ENCODE data around the gene TSR1.

The TSR1 gene

DNA sequence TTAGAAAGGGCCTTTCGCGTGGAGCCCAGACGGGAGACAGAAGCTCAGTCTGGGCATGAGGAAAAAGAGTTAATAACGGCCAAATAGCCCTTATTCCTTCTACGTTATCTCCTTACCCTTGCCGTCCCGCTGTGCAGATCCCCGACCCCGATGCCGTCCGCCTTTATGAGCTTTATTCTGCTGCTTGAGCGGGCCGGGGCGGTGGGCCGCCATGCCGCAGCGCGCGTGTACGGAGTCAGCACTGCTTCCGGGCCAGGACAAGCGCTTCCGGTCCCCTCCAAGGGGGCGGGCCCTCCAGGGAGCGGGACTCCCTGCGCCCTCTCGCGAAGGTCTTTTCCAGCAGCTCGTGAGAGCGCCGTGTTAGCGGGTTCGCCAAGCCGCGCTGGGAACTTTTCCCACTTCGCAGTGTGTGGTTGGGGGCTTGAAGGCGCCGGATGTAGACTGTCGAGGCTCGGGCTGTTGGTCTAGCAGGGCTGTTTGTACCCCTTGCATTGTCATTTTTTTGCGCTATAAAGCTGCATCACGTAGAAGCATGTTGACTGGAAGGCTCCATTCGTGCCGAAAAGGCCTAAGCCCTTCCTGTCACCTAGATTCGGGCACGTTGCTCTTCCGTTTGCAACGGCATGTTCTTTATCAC, at the start of gene TSR1:
TSR1 (minus strand) TSS at position 243 of the 637 bp plus-strand sequence; CDS start at position 213, 30 bp downstream.
- peak; percentile 98 for DNase-seq

DNA sequence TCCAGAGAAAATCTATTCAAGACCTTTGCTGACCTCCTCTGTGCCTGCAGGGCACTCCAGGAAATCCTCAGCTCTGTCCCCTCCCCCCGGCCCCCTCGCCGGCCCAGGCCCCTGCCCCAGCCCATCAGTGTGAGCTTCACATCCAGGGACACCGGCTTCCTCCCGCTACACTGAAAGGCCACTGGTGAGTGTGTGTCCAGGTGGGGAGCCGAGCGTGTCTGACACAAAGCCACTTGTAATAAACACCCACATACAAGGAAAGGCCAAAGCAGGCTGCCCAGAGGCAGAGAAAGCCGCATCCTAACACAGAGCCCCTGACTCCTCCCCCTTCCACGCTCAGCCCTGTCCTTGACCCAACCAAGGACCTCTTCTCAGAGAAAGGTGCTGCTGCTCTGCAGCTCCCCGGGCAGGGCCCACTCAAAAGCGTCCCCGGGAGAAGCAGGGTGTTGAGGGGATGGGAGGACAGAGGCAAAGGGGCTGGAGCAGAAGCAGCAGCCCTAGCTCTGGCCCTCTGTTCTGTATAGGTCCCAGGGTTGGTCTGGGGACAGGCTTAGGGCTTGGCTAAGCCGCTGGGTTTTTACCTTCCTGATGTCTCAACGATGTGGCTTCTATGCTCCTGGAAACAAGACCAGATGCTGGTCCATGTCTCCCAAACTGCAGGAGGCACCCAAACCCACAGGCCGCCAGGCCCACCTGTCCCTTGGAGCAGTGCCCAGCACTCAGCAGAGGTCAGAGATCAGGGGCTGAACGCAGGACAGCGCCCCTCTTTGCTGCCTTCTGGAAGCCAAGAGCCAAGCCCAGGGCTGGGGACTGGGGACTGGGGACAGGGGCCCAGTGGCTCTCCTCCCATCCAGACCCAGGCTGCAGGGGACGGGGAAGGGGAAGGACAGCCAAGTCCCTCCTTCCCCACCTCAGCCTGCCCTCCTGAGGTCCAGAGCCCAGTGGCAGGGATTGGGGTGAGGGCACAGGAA, 49.3 kb upstream of the TSR1 start:
- no peak for DNase-seq

DNA sequence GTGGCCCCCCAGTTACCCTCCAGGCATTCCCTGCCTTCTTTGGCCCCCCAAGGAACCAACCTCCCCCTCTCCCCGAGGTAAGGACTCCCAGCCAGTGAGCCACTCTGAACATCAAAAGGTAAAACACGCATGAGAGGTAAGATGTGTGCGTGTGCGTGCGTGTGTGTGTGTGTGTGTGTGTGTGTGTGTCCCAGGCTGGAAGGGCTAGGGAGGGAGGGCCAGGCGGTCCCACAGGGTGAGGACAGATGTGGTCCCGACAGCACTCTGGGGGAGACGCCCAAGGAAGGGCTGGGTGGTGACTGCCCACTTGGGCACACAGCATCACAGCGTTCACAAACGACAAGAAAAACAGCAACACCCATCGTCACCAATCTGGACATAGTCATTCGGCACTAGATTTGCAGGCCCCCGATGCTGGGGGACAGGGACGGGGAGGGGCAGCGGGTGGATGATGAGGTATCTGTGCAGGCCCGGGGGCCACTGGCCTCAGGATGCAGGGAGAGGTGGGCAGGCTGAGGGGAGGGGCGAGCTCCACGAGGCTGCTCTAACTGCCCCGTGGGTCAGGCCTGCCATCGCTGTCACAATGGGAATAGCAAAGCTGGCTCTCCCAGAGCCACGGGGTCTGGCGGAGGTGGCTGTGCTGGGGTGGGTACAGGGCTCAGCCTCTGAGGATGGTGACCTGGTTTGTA, 48.3 kb upstream of the TSR1 start:
- no peak for DNase-seq

DNA sequence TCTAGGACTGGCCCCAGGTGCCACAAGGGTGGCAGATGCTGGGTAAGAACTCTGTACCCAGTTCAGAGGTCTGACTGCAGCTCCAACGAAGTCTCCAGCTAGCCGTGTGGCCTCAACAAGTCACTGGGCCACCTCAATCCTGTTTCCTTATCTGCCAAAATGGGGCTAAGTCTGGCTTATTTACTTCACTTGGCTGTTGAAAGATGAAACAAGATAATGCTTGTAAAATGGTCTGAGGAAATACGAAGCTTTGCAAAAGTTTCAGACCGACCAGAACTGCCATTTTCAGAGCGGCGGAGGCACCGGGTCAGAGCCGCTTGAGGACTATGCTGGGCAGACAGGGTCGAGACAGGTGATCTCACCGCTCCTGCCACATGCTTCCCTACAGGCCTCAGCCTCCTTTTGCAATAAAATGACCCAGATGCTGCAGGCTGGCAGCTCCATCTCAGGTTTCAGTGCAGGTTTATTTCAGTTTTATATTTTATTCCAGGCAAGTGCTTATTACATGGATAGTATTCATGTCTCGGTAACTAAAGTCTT, 47.4 kb upstream of the TSR1 start:
- no peak for DNase-seq

DNA sequence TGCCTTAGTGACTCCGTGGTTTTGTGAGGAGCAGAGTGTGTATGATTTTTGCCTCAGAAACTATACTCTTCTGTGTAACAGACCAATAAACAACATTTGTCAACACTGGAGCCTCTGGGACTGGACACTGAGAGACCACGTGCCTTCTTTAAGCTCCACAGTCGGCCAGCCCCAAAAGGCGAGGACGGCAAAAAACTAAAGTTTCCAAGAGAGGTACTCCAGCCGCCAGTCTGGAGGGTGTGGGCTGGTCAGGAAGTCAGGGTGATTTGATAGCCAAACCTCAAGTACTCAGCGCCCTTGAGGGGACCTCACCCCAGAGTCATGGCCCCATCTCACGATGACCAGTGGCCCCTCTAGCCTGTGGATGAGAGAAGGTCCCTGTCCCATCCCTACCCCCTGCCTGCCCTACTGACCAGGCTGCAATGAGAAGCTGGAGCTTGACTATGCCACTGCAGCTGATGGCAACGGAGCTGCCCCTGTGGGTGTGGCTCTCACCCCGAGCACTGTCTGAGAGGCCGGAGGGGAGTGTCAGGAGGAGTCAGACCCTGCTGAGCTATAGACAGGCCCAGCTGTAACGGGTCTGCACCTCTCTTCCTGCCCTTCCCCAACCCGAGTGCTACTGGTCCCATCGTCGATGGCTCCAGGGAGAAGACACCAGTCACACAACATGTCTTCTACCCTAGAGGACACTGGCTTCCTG, 44.8 kb upstream of the TSR1 start:
- DNase-seq, result no peak

DNA sequence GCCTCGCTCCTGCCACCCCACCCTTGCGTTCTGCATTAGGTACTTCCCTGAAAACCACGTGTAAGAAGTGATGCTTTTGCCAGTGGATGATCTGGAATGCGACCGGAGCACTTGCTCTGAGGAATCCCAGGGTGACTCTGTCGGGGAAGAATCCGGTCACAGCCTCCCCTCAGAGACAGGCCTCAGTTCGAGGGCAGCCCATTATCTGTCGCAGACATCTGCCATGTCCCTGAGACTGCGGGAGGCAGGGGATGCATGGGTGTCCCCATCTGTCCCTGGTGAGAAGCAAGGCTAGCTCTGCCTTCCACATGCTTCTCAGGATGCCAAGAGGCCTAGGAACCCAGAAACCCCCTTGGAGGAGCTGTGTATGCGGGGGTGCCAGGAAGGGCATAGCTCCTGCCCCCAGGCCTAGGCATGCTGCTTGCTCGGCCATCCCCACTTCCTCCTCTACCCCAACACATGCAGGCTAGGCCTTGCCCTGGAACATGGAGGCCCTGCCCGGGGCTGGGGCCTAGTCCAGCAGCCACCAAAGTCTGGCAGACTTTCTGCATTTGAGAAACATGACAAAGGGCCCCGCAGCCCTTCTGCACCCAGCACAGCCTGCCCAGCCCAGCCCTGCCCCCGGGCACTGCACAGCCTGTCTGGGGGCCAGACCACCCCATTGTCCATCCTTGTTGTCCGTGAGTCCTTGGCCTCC, 44.1 kb upstream of the TSR1 start:
- DNase-seq, result peak; percentile 64

DNA sequence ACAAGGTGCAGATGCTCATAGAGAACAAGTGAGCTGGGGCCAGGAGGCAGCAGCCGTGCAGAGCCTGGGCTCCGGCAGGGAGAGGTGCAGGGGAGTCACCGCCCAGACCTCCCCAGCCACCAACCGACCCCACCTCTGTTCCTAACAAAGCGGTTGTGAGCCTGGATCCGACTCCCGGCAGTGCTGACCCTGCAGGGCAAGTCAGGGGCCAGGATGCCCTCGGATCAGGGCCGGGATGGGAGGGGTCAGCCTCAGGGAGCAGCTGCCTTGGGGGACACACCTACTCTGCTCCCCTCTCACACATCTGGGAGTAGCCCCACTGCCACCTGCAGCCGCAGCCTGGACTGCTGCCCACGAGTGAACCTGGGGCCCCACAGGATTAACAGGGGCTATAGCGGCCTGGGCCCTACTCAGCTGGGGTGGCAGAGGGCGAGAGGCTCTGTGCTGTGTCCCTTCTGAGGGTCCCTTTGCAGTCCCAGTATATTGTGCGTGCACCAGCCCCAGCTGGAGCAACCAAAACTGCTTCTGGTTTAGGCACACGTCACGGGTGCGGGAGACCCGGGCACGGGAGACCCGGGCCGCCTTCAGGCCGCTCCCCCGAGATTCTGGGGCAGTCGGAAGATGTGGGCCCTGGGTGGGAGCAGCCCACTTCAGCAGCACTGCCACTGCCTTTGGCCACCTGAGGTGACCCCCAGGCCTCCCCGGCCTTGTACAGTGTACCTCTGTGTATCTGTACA, 43.4 kb upstream of the TSR1 start:
- no peak for DNase-seq

DNA sequence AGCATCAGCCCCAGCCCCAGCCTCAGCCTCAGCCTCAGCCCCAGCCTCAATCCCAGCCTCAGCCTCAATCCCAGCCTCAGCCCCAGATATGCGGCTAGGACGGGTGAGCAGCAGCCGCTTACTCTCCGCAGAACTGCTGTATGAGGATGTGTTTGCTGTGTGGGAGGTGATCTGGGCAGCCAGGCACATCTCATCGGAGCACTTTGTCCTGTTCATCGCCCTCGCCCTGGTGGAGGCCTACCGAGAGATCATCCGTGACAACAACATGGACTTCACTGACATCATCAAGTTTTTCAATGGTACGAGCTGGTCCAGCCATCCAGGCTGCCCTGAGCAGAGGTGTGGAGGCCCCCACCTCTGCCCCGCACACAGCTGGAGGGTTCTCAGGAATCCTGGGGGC, 42.6 kb upstream of the TSR1 start:
- no peak for DNase-seq

DNA sequence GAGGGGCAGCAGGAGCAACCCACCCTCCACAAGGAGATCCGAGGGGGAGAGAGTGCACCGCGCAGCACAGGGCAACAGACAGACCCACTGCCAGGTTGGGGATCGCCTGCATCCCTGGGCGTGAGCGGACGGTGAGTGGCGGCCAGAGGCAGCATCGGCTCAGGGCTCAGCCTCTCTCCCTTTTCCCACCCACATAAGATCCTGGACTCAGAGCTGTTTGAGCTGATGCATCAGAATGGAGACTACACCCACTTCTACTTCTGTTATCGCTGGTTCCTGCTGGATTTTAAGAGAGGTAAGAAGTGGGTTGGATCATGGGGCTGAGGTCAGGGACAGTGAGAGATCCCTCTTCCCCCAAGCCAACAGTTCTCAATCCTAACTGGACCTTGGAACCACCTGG, 41.4 kb upstream of the TSR1 start:
- no peak for DNase-seq

DNA sequence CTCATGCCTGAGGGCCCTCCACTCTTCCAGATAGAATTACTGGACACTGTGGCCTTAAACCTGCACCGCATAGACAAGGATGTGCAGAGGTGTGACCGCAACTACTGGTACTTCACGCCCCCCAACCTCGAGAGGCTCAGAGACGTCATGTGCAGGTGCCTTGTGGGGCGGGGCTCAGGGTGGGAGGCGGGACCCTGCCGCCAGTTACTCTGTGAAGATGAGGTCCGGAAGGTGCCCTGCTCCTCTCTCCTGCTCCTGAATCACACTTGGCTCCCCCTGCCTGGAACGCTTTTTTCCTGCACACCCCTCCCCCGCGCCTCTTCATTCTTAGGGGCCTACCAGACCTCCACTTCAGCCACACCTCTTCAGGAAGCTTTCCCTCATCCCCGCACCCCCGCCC, 39.9 kb upstream of the TSR1 start:
- no peak for DNase-seq

DNA sequence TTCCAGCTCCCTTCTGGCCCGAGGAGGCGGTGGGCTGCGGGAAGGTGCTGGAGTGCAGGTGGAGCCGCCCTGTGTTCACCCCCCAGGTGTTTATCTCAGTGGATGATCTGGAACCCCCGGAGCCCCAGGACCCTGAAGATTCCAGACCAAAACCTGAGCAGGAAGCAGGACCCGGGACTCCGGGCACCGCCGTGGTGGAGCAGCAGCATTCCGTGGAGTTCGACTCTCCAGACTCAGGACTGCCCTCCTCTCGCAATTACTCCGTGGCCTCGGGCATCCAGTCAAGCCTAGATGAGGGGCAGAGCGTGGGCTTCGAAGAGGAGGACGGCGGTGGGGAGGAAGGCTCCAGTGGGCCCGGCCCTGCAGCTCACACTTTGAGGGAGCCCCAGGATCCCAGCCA, 39.1 kb upstream of the TSR1 start:
- DNase-seq, result no peak

DNA sequence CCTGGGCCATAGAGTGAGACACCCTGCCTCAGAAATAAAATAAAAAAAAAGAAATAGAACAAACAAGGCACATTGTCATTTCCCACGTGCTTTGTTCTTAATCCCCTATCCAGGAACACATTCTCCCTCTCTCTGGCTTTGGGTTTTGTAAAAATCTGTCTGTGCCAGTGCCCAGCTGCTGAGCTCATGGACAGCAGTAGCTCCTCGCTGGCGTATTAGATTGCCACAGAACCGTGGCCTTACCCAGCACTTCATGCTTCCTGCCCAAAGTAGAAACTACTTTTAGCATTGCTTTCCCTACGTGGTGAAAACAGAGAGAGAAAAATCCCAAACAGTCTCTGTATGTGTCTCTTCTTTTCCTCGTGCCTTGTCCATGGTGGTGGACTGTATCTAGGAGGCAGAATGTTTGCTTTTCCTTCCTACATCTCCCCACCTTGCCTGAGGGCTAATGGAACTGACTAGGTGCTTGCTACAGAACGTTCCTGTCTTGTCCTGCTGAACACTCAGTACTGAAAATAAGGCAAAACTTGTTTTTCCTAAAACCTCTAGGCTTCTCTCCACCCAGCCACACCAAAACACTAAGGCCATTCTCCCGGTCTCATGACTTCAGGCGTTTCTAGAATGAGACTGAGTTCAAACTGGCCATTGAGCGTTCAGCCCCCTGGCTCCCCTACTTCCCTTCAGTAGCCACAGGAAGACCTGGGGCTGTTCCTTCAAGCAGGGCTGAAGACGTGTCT, 38.5 kb upstream of the TSR1 start:
- DNase-seq, result no peak

DNA sequence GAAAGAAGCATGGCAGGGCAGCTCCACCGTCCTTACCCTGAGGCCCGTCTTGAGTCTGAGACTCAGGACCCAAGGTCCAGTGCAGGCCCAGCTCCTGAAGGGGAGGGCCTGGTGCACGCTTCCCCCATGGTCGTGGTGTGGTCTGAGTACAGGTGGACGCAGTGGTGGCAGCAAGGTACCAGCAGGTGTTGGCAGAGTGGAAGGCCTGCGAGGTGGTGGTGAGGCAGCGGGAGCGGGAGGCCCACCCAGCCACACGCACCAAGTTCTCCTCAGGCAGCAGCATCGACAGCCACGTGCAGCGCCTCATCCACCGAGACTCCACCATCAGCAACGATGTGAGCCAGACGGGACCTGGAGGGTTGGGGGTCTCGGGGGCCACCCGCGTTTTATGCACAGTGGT, 36.9 kb upstream of the TSR1 start:
- DNase-seq, result no peak

DNA sequence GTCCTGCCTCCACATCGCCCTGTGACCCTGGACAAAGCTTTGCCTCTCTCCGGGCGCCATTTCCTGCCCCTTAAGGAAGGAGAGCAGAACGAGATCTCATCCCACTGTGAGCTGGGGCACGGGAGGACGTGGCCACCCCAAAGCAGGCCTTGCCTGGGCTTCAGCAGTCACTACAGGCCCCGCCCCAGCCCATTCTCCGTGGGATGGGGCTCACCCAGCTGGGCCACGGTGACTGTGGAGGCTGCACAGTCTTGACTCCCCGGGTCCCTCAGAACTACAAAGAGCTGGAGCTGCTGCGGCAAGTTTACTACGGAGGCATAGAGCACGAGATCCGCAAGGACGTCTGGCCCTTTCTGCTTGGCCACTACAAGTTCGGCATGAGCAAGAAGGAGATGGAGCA, 36.4 kb upstream of the TSR1 start:
- DNase-seq, result no peak

DNA sequence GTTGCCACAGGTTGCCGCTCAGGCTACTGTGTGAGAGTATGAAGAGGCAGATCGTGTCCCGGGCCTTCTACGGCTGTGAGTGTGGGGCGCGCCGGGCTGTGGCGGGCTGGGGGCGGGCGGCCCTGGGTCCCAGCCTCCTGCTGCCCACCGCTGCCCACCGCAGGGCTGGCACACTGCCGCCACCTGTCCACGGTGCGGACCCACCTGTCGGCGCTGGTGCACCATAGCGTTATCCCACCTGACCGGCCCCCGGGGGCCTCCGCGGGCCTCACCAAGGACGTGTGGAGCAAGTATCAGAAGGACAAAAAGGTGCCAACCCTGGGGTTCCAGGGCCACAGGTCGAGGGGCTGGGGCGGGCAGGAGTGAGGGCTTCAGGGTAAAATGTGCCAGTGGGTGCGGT, 35.9 kb upstream of the TSR1 start:
- no peak for DNase-seq

DNA sequence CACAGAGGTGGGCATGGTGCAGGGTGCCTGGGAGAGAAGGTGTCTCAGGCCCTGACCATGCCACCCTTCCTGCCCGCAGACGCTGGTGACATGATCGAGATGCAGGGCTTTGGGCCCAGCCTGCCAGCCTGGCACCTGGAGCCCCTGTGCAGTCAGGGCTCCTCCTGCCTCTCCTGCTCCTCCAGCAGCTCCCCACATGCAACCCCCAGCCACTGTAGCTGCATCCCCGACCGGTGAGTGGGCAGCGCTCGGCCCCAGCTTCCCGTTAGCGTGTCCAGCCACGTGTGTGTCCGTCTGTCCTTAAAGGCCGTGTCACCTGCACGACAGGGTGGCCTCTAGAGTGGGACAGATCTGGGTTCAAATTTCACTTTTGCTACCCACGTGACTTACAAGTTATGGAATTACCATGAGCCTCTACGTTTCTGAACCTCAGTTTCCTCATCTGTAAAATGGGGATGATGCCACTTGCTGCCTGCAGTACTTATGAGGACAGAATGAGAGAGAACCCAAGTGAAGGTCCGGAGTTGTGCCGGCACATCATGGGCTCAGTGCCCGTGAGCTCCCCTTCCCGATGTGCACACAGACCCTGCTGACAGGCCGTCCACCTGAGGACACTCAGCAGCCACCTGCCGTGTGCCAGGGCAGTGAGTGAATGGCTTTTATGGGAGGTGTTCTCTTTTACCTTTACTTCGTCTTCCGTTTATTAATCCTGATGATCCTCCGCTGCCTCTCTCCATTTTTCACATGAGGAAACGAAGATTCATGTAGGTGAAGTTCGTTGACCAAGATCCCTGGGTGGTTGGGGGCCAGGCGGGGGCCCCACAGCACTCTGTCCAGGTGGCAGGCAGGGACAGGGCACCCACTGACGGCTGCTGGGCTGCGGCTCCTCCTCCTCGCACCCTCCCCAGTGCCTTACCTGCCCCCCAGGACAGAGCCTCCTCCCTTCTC, 35.2 kb upstream of the TSR1 start:
- no peak for DNase-seq

DNA sequence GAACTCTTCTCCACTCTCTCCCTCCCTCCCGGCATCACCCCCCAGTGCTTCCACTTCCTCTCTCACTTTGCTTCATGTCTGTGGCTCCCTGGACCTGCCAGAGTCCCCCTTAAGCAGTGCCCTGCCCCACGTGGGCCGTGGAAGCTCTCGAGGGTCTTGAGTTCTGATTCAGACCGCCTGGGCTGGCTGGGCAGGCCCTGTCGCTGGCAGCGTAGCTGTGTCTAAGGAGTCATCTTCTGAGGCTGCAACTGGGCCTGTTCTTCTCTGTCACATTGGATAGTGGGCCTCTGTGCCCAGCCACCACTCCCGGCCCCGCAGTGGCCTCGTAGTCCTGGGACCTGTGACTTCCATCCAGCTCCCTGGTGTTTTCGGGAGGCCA, 33.9 kb upstream of the TSR1 start:
- no peak for DNase-seq

DNA sequence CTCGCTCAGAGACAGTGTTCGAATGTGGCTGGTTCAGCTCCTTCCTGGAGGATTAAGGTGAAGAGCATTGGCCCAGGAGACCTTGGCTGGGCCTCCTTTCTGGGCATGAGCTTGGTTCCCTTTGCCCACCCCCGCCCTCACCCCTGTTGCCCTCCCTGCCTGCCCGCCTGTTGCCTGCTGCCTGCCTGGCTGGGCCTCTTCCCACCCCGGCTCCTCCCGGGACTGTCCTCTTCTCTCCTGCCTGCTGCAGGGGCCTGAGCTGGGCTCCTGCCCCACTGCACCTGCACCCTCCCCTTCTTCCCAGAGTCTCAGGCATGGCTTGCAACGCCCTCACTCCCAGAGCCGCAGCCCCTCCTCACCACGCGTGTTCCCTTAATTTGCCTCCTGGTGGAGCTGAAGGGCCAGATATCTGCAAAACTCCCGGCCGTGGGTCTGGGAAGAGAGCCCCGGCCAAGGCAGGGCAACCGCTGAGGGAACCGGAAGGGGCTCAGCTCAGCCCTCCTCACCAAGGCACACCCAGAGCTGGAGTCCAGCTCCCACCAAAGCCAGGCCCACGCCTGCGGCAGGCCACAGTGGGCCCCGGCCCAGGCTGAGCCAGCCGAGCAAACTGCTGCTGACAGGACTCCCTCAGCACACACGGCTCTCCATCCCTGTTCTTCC, 33.4 kb upstream of the TSR1 start:
- peak; percentile 49 for DNase-seq

DNA sequence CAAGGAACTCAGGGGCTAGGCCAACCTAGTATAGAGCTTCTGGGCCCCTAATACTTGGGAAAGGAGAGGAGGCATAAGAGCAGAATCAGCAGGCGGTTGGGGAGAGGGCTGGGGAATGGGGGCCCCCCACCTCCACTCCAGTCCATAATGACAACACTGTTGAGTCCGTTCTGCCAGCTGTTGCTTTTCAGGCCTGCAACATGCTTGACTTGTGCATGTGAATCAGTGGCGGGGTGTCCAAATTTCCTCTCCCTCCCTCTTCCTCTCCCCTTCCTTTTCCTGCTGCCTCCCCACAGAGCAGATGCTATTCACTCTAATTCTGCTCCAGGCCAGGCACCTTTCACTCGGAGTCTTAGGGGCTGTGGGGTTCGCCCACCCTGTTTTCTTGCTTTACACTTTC, 32.8 kb upstream of the TSR1 start:
- no peak for DNase-seq

All from NCI-H82 (cell line).